KG1 (cell line): ENCODE data around the gene RB1.

Experiments used
- DNase-seq: peaks from one replicate; lab custom pipeline; 2025; lab: John Stamatoyannopoulos, UW

The RB1 gene

DNA sequence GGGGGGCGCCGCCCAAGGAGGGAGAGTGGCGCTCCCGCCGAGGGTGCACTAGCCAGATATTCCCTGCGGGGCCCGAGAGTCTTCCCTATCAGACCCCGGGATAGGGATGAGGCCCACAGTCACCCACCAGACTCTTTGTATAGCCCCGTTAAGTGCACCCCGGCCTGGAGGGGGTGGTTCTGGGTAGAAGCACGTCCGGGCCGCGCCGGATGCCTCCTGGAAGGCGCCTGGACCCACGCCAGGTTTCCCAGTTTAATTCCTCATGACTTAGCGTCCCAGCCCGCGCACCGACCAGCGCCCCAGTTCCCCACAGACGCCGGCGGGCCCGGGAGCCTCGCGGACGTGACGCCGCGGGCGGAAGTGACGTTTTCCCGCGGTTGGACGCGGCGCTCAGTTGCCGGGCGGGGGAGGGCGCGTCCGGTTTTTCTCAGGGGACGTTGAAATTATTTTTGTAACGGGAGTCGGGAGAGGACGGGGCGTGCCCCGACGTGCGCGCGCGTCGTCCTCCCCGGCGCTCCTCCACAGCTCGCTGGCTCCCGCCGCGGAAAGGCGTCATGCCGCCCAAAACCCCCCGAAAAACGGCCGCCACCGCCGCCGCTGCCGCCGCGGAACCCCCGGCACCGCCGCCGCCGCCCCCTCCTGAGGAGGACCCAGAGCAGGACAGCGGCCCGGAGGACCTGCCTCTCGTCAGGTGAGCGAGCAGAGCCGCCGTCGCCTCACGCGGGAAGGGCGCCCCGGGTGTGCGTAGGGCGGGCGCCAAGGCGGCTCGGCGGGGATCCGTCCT is at the start of gene RB1:
Gene RB1 (plus strand): TSS at position 393 of the 784 bp plus-strand sequence. CDS start 162 bp downstream, at position 555.
- peak; percentile 63 for DNase-seq

- DNase-seq: no peak
Observed at GRCh38 chr13:48253849-48254248, 49.7 kb upstream of the RB1 start.

DNA sequence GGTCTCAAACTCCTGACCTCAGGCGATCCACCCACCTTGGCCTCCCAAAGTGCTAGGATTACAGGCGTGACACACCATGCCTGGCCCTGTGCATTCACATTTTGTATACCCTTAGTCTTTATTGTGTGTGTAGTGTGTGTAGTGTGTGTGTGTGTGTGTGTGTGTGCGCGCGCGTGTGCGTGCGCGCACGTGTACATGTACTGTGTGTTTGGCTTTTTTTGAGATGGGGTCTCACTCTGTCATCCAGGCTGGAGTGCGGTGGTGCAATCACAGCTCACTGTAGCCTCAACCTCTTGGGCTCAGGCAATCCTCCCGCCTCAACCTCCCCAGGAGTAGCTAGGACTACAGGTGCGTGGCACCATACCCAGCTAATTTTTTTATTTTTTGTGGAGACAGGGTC is 48.5 kb upstream of the RB1 start:
- DNase-seq: no peak

- no peak for DNase-seq
Observed at GRCh38 chr13:48255954-48256353, 47.6 kb upstream of the RB1 start.

DNA sequence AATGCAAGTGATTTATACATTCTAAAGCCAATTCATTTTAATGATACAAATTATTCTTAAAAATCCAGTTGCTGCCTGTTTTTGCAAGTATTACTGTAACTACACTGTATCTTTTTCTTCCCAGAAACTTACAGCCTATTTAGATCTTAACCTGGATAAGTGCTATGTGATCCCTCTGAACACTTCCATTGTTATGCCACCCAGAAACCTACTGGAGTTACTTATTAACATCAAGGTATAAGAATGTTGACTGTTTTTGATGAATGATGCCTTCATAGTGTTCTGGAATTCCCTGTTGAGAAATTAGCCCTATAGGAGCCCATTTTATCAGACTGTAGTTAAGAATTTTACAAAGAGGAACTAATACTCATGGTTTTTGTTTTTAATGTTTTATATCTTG is 45.5 kb upstream of the RB1 start:
- DNase-seq: no peak

GRCh38 chr13:48258430-48258829 is 45.1 kb upstream of the RB1 start:
- no peak for DNase-seq

DNA sequence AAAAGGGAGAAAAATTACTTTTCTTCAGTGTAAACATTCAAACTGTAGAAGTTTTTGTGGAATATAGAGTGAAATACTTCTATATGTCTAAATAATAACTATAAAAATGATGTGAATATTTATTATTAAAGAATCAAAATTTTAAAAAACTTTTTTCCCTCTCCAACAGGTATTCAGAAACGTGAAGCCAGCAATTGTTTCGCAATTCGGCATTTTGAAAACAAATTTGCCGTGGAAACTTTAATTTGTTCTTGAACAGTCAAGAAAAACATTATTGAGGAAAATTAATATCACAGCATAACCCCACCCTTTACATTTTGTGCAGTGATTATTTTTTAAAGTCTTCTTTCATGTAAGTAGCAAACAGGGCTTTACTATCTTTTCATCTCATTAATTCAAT is 42.6 kb upstream of the RB1 start:
- no peak for DNase-seq

GRCh38 chr13:48263196-48263595 is 40.4 kb upstream of the RB1 start:
- no peak for DNase-seq

DNA sequence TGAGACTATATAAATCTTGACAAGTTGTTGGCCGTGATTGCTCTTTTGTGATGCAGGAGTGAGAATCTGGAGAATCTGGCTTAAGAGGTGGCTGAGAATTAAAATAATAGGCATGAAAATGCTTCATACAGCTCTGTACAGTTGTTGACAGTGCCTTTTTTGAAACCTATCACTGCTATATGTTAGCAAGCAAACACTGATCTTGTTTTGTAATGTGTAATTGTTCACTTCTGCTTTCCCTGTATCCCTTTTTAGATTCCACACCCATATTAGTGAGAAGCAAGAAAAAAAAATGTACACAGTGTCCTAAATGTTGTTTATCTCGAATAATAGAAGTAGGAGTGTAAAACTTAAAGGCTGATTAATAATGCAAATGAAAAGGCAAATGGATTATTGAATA is 39.5 kb upstream of the RB1 start:
- no peak for DNase-seq

DNA sequence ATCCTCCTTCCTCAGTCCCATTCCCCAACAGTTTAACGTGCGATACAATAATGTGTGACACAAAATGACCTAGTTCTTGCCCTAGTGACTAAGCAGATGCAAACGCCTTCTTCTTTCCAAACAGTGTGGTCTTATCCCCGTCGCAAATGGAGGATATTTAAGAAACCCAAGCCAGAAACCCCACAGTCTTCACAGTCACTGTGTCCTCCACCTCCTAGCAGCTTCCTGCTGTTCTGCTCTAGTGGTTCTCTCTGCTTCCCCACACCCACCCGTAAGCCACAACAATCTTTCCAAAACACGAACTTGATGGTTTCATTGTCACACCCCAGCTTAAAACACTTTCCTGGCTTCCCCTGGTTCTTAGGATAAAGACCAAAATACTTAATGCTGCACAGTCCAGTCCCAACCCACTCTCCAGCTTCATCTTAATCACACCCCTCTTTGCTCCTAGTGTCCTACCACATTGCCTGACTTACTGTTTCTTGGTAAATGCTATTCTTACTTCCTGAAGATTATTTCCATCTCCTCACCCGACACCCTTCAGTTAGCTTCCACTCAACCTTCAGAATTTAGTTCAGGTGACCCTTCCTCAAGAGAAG is 38.2 kb upstream of the RB1 start:
- no peak for DNase-seq

GRCh38 chr13:48266150-48266549 is 37.4 kb upstream of the RB1 start:
- DNase-seq: no peak

GRCh38 chr13:48266701-48267639 is 36.6 kb upstream of the RB1 start:
- DNase-seq: no peak

- DNase-seq: no peak
Observed at GRCh38 chr13:48268019-48268418, 35.5 kb upstream of the RB1 start.

DNA sequence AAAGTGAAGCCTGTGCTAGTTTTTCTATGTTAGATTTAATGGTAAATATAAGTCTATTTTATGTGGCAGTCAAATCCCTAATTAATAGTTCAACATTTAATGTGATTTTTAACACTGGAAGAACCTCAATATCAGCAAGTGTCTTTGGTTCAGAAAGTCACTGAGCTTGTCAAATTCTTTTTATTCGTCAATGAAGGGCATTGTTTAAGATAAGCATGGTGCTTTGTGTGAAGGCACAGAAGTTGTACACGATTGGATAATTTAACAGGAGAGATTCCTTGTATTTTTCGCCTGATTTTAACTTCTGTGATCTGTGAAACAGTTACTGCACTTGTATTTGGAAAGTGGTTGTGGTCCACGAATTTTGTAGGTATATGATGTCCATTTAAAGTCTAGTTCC is 30.2 kb upstream of the RB1 start:
- DNase-seq: no peak

DNA sequence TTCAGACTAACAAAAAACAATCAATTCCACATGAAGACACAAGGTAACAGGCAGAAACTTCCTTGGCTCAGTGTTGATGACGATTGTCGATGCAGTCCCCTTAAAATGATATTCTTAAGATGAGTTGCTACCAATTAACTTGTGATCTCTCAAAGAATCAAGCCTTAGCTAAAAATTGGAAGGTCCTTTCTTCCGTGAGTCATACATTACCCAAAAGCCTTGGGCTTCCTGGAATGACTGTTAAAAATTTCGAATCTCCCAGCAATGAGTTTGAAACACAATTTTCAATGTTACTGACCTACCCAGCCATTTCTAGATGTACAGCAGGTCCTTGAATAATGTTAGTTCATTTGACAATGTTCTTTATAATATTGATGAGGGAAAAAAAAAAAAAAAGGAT is 28.0 kb upstream of the RB1 start:
- no peak for DNase-seq

GRCh38 chr13:48278806-48279205 is 24.7 kb upstream of the RB1 start:
- no peak for DNase-seq

GRCh38 chr13:48281556-48281955 is 22.0 kb upstream of the RB1 start:
- DNase-seq: no peak

DNA sequence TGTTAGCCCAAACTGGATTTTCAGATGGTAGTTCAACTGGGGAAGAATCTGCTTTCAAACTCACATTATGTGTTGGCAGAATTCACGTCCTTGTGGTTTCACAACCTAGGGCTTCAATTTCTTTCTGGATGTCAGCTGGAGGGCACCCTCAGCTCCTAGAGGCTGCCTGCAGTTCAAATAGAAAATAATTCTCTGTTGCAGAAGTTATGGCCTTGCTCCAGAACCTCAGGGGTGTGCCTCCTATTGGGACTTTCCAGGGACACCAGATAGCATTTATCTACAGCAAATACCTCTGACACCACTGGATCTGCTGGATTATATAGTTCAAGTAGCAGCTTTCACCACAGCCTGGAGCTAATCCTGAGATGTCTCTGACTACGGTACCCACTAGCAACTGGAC is 11.8 kb upstream of the RB1 start:
- no peak for DNase-seq

- no peak for DNase-seq
Observed at GRCh38 chr13:48292650-48293049, 10.9 kb upstream of the RB1 start.

- no peak for DNase-seq
Observed at GRCh38 chr13:48294653-48295052, 8.9 kb upstream of the RB1 start.

GRCh38 chr13:48295271-48295670 is 8.3 kb upstream of the RB1 start:
- DNase-seq: no peak

DNA sequence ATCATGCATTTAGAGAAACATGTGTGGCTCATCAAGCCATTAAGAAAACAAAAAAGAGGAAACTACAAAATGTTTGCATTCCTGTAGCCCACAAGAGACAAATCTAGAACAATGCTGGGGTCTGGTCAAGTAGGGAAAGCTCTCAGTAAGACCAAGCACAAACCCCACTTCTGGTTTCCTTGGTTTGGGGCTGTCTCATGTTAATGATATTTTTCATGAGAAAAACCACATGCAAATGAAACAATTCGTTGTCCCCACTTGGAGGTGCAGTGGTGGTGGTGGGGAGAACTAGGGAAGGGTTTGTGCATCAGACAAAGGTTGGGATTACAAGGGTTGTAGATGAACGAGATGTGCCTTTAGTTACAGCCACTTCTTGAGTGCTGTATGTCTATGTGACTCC is 7.0 kb upstream of the RB1 start:
- DNase-seq: no peak
